ENCODE data around the gene SEC24D. TPM values are rescaled to one million over a fixed set of nuclear protein-coding genes. Genes with fewer than 3 reads are reported as not detected.

Gene SEC24D
- total RNA-seq, 1 experiment from 2014 or later, result 61.5 TPM

DNA sequence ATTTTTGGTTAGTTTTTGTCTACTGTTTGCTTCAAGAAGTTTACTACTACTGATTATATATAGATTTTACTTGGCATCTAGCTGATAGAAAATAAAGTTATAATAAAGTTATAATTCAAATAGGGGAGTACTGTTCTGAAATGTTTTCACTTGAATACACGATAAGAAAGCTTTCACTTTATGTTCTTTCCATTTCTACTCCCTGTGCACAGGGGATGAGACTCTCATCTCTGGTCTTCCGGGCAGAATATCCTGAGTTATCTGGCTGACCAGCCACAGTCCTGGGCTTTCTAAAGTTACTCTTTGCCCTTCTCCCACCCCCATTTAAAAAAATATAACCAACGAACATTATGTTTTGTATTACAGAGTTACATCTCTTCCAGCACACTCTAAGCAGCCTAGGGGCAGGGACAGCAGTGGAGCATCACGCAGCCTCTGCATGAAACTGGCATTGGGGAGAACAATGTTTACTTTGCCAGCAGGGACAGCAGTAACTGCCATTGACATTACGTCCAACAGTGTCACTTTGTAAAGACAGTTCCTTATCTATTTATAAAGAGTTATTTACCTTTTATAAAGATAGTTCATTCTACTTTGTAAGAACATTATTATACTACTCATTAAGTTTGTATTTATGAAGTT lies 86.5 kb downstream of the SEC24D start:
- peak overlapping the region in 1 of 3 experiments; percentile 34; a peak in 3 of 7 replicates for H3K27ac Mint-ChIP-seq
- H3T11ph ChIP-seq (ENCODE audit: low read length), result no peak overlapping the region
- H3K27ac ChIP-seq (ENCODE audit: insufficient read length, low read depth, low read length), result no peak overlapping the region
- H3K27me3 Mint-ChIP-seq (ENCODE audit: low read depth), result no peaks in the 10 kb centered on the region
- H2BK5ac ChIP-seq (ENCODE audit: insufficient read length, low read length), result no peak overlapping the region
- H3K79me2 ChIP-seq (ENCODE audit: insufficient read depth, low read length), result no peaks in the 10 kb centered on the region; the same call in 1 of the 2 replicates
- no peaks in the 10 kb centered on the region for H3K9me3 Mint-ChIP-seq
- no peak overlapping the region for H2BK15ac ChIP-seq (ENCODE audit: low read depth, low read length)
- no peaks in the 10 kb centered on the region for H3K79me1 ChIP-seq (ENCODE audit: insufficient read depth, low read depth, low read length, poor library complexity, severe bottlenecking)
- WGBS (ENCODE audit: extremely low coverage, insufficient read length, low lambda C conversion rate), result no CpG with 5 or more reads among the region's 5 CpGs
- no peaks in the 10 kb centered on the region for H3K4me1 Mint-ChIP-seq
- no peak overlapping the region for H2BK120ac ChIP-seq (ENCODE audit: low read depth, low read length, poor library complexity, severe bottlenecking)
- no peak overlapping the region for H3K4ac ChIP-seq (ENCODE audit: low read depth, low read length)
- H3K27me3 ChIP-seq (ENCODE audit: insufficient read depth, low read length), result no peaks in the 10 kb centered on the region
- no peak overlapping the region for H3K56ac ChIP-seq (ENCODE audit: insufficient read length, low read depth, low read length)
- H3K4me1 ChIP-seq (ENCODE audit: insufficient read depth, low read length), result no peaks in the 10 kb centered on the region
- H3K23me2 ChIP-seq (ENCODE audit: insufficient read length, low read depth, low read length, poor library complexity, severe bottlenecking), result no peaks in the 10 kb centered on the region
- no peak overlapping the region for H2BK20ac ChIP-seq (ENCODE audit: low read depth, low read length, poor library complexity, severe bottlenecking)
- no peak overlapping the region for H3K9ac ChIP-seq (ENCODE audit: extremely low read depth, insufficient read length, low read length)
- TF ChIP-seq, protein P1, sequence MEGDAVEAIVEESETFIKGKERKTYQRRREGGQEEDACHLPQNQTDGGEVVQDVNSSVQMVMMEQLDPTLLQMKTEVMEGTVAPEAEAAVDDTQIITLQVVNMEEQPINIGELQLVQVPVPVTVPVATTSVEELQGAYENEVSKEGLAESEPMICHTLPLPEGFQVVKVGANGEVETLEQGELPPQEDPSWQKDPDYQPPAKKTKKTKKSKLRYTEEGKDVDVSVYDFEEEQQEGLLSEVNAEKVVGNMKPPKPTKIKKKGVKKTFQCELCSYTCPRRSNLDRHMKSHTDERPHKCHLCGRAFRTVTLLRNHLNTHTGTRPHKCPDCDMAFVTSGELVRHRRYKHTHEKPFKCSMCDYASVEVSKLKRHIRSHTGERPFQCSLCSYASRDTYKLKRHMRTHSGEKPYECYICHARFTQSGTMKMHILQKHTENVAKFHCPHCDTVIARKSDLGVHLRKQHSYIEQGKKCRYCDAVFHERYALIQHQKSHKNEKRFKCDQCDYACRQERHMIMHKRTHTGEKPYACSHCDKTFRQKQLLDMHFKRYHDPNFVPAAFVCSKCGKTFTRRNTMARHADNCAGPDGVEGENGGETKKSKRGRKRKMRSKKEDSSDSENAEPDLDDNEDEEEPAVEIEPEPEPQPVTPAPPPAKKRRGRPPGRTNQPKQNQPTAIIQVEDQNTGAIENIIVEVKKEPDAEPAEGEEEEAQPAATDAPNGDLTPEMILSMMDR (conservative IDR thresholded peaks at IDR 0.05), result no peak
- H3K18ac ChIP-seq (ENCODE audit: insufficient read length, low read depth, low read length), result no peak overlapping the region
- H2AFZ ChIP-seq (ENCODE audit: low read length), result no peak overlapping the region
- H4K91ac ChIP-seq (ENCODE audit: insufficient read length, low read depth, low read length), result no peak overlapping the region
- no peak overlapping the region for H3K4me3 Mint-ChIP-seq
- H3K4me2 ChIP-seq (ENCODE audit: insufficient read depth, insufficient read length, low read length), result no peak overlapping the region
- no peak overlapping the region for H2BK12ac ChIP-seq (ENCODE audit: insufficient read length, low read depth, low read length)
- no peaks in the 10 kb centered on the region for H4K20me1 ChIP-seq (ENCODE audit: control insufficient read depth, insufficient read depth, insufficient read length)
- no peak overlapping the region for H3K14ac ChIP-seq (ENCODE audit: insufficient read depth, low read length)
- H4K5ac ChIP-seq (ENCODE audit: insufficient read length, low read depth, low read length), result no peak overlapping the region
- H3K23ac ChIP-seq (ENCODE audit: insufficient read length, low read depth, low read length), result no peak overlapping the region
- no peak overlapping the region for H4K8ac ChIP-seq (replicated peaks; ENCODE audit: insufficient read length, low read depth, low read length)
- H2AK5ac ChIP-seq (ENCODE audit: insufficient read length, low read length), result no peak overlapping the region
- H3K9me3 ChIP-seq (ENCODE audit: control insufficient read depth, low read depth, low read length), result no peaks in the 10 kb centered on the region
- H3K36me3 Mint-ChIP-seq (ENCODE audit: insufficient read depth in 1 of 3, low read depth in 3 of 3), result peaks cover 10 to 37% (median 19%) of the 10 kb centered on the region in 3 experiments; a peak in 6 of 7 replicates
- no peak for DNase-seq
